Epithelial cell of proximal tubule (primary cell): ENCODE results near the gene ZNF723. TPM values are rescaled to one million over a fixed set of nuclear protein-coding genes. Genes with fewer than 3 reads are reported as not detected.
"Not testable (repeated sequence)": the region's sequence is repeated elsewhere in the genome, so short reads cannot be mapped to it uniquely, and the experiment has no call there.

Experiments
- DNase-seq: peaks from one replicate; pipeline ENCODE4 v3.0.0-alpha.2; 2011; ENCODE audit warnings: low read depth
- H3K4me3 ChIP-seq: 2 replicates; pipeline ENCODE4 v1.5.1; 2011; ENCODE audit warnings: low read depth, mild to moderate bottlenecking, low read length
- CTCF ChIP-seq: conservative IDR thresholded peaks from 2 replicates; pipeline ENCODE4 v1.5.1; 2012; ENCODE audit warnings: low read depth, mild to moderate bottlenecking, low read length
- total RNA-seq: library from RNA; depleted of rRNA; stranded (reverse); fragments of >200 nt; gene quantifications from 2 replicates; pipeline ENCODE4 v1.2.3, GENCODE V29; 2015

Gene ZNF723
- total RNA-seq, result not detected in 2 replicates

DNA sequence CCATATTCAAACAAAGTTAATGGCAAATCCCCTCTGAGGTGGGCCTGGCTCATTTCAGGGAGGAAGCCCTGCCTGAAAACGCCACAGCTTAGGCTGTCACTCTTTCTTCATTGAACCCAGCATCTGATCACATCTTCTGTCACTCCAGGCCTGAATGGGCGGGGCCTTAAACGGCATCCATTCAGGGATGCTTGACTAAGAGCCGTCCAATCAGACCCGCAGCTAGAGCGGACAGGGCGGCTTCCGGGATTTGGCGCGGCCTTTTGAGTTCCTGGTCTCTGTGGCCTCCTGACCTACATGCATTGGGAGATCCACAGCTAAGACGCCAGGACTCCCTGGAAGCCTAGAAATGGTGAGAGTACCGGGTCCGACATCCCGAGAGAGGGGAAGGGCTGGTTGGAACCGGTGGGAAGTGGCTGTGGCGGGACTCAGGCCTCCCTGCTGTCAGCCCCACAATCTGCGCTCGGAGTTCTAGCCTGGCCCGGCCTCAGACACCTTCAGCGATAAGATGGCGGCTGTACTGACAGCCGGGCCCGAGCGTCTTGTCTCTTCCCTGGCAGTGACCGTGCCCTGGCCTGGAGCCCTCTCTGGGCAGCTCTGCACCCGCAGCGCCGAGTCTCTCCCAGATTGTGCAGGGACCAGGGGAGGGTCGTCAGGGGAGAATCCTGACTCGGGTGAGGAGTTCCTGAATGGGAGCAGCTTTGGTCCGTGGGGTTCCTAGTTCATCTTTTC lies at the start of gene ZNF723:
Gene ZNF723, plus strand, starts transcription at position 261 of the 732 bp plus-strand sequence. Its CDS starts 89 bp downstream, at position 350.
- H3K4me3 ChIP-seq, result no peak within 1 kb of the TSS
- TF ChIP-seq CTCF, result no peak
- no peak for DNase-seq

DNA sequence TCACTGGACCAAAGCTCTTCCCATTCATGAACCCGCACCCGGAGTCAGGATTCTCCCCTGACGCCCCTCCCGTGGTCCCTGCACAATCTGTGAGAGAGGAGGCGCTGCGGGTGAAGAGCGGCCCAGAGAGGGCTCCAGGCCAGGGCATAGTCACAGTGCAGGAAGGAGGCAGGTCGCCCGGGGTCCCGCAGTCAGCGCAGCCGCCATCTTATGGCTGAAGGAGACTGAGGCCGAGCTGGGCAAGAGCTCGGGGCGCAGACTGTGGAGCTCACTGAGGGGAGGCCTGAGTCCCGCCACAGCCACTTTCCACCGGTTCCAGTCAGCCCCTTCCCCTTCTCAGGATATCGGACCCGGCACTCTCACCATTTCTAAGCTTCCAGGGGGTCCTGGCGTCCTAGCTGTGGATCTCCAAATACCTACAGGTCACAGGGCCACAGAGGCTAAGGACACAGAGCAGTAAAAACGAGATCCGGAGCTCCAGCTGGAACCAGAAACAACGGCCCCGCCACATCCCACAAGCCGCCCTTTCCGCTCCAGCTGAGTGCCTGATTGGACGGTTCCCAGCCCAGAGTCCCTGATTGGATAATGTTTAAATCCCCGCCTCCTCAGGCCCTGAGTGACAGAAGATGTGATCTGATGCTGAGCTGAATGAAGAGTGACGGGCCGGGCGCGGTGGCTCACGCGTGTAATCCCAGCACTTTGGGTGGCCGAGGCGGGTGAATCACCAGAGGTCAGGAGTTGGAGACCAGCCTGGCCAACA lies 48.3 kb upstream of the ZNF723 start, which contains the start of gene ZNF99:
Gene ZNF99, minus strand, starts transcription at position 501 of the 760 bp plus-strand sequence. Its CDS starts 135 bp downstream, at position 366.
- no peak within 1 kb of the TSS for H3K4me3 ChIP-seq
- no peak for TF ChIP-seq CTCF
- DNase-seq, result no peak

GRCh38 chr19:22792863-22793262 lies 39.2 kb upstream of the ZNF723 start:
- DNase-seq, H3K4me3 ChIP-seq: not testable (repeated sequence)

GRCh38 chr19:22797040-22797439 lies 35.1 kb upstream of the ZNF723 start:
- no peak for DNase-seq
- H3K4me3 ChIP-seq, result no peak overlapping the region
- no peak for TF ChIP-seq CTCF

DNA sequence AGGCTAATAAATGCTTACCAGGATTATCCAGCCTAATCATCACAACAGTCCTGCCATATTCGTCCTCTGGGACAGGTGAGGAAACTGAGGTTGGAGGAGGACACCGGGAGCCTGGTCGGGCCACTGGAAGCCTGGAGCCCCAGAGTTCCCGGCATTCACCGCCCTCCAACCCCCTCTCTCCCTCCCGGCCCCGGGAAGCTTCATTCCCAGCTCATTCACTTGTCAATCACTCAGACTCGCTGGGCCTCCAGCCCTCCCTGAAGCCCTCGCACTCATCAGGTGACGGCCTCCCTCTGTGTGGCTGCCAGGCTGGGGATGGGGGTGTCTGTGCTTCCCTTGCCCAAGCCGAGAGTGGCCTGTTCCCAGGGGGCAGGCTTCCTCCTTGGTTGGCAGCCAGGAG lies 25.7 kb upstream of the ZNF723 start:
- no peak for DNase-seq
- no peak overlapping the region for H3K4me3 ChIP-seq
- TF ChIP-seq CTCF, result no peak

DNA sequence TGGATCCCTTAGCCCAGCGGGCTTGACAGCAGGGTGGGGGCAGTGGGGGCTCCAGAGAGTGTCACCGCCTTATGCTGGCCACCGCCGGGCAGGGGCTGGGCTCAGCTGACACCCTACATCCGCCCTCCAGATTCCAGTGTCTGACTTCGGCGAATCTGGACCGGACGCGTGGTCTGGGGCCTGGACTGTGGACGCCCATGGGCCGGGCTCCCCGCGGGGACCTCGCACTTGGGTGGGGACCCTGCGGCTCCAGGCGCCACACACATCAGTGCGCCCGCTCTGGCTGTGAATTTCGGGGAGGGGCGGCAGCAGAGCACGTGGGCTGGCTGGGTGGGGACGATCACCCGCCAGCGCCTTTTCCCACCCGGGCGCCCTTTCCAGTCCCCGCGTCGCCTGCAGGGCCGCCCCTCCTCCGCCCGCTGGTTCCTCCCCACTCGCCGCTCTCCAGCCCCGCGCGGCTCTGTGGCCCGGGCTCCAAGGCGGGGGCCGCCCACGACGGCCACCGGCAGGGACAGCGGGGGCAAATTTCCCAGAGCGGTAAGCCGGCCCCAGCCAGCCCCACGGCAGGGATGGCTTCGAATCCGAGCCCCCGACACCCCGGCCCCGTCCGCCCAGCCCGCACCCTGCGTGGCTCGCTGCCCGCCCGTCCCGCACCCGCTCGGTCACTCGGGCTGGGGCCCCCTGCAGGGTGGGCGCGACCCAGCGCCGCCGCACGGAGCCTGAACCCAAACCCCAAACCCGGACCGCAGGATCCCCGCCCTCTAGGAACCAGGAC lies 24.8 kb upstream of the ZNF723 start:
- no peak for DNase-seq
- TF ChIP-seq CTCF, result no peak

DNA sequence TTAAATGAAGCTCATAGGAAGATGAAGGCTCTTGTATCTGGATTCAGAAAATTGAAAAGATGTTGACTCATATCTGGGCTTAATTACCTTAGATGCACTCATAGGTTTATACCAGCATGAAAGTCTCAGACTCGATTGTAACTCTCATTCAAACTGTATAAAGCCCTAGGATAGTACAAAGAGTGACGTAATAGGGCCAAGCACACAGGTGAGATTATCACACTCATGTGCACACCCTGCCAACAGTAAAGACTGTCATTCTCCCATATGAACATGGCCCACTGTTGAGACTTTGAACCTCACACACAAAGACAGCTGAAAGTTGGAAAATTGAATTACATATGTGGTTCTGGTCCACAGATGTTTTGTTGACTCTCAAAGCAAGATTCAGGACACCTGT lies 18.0 kb upstream of the ZNF723 start:
- no peak for TF ChIP-seq CTCF
- no peak for DNase-seq
- no peak overlapping the region for H3K4me3 ChIP-seq

More for the DNA sequence above, 24.8 kb upstream of the ZNF723 start:
- no peak overlapping the region for H3K4me3 ChIP-seq
